Omental fat pad (tissue), 4 donors: ENCODE measurements around the gene TRIM68. TPM values are rescaled to one million over a fixed set of nuclear protein-coding genes. Genes with fewer than 3 reads are reported as not detected.

Experiments used
- ATAC-seq: fragments of 150-250 bp; one replicate; pipeline ENCODE4 v1.9.1; 2016; ENCODE audit warnings: mild to moderate bottlenecking, moderate library complexity; ENCODE audit not compliant: low FRiP score
- DNase-seq: peaks from one replicate; pipeline ENCODE4 v3.0.0-alpha.2; 2019; ENCODE audit warnings: low spot score
- total RNA-seq, 4 donors: library from RNA; depleted of rRNA; stranded (reverse); fragments of >200 nt; gene quantifications; one replicate each; pipeline ENCODE4 v1.1.0, GENCODE V29; 2016
- TF ChIP-seq, protein P1 (sequence below), 3 donors: fragments of 450-650 bp; IDR thresholded peaks; one replicate each; pipeline ENCODE4 v1.5.1; 2016 to 2017; ENCODE audit warnings: antibody characterized with exemption in 3 of 3, mild to moderate bottlenecking in 3 of 3, moderate library complexity in 2 of 3

Gene TRIM68
- total RNA-seq, 4 donors from 2014 or later = 7.0 to 18.0 (median 10.6) TPM

DNA sequence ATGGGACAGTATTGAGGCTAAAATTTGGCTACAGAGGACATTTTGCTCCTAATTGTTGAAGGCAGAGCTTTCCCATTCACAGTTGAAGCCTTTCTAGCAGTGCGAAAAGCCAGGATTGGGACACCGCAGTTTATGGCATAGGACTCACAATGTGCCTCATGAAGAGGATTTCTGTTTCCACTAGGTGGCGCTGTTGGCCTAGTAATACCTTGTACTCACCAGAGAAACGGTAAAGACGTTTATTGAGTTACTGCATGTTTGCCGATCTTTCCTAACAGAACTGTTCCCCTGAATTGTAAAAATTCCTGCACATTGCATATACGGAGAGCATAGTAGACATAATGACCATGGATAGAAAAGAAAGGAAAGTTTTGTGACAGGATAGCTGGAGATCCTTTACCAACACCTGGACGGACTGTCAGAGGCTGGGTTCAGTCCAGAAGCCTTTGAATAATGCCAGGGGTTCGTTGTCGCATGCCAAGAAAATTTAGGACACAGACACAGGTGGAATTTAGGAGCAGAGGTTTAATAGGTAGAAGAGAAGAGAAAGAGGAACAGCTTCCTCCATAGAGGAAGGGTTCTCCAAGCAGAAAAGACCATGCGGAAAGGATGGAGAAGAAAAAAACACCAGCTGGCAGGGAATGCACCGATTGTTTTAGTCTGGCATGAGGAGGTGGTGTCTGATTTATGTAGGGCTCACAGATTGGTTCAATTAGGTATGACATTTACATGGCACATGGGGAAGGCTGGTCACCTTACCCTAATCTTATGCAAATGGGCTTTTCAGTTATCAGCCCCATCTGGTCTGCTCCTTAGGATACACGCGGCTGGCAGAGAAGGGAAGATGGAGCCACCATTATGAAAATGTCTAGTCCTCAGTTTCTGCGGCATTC is 18.4 kb upstream of the TRIM68 start:
- no peak for ATAC-seq
- TF ChIP-seq, protein P1, sequence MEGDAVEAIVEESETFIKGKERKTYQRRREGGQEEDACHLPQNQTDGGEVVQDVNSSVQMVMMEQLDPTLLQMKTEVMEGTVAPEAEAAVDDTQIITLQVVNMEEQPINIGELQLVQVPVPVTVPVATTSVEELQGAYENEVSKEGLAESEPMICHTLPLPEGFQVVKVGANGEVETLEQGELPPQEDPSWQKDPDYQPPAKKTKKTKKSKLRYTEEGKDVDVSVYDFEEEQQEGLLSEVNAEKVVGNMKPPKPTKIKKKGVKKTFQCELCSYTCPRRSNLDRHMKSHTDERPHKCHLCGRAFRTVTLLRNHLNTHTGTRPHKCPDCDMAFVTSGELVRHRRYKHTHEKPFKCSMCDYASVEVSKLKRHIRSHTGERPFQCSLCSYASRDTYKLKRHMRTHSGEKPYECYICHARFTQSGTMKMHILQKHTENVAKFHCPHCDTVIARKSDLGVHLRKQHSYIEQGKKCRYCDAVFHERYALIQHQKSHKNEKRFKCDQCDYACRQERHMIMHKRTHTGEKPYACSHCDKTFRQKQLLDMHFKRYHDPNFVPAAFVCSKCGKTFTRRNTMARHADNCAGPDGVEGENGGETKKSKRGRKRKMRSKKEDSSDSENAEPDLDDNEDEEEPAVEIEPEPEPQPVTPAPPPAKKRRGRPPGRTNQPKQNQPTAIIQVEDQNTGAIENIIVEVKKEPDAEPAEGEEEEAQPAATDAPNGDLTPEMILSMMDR (IDR thresholded peaks at IDR 0.05) = no peak
- peak; percentile 43 for DNase-seq

GRCh38 chr11:4619514-4619913 is 11.5 kb upstream of the TRIM68 start:
- no peak for DNase-seq
- no peak for ATAC-seq
- TF ChIP-seq, protein P1 (IDR thresholded peaks at IDR 0.05) = no peak

DNA sequence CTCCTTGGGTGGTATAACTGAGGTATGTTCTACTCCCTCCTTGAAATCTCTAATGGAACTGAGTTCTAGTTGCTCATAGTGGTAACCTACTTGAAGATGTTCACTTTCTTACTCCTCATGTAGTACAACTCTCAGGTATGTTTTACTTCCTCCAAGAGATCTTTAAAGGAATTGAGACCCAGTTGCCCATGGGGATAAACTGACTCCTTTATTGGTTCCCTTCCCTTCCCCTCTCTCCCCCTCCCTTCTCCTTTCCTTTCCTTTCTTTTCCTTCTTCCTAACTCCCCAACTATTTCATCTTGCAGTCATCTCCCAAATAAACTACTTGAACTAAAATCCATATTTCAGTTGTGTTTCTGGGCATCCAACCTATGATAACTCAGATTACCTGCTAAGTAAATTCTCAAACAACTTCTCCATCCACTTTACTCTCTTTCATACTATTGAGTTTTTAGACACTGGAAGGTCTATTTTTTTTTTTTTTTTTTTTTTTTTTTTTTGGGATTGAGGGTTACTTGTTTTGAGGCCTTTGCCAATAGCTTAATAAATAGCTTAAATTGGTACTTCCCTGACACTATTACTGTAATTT is 7.9 kb upstream of the TRIM68 start:
- ATAC-seq = no peak
- DNase-seq = no peak

GRCh38 chr11:4611986-4612385 is 4.0 kb upstream of the TRIM68 start:
- DNase-seq (no peak), ATAC-seq (no peak)
- TF ChIP-seq, protein P1 (IDR thresholded peaks at IDR 0.05) = no peak

More for the DNA sequence above, 7.9 kb upstream of the TRIM68 start:
- TF ChIP-seq, protein P1 (IDR thresholded peaks at IDR 0.05) = no peak

DNA sequence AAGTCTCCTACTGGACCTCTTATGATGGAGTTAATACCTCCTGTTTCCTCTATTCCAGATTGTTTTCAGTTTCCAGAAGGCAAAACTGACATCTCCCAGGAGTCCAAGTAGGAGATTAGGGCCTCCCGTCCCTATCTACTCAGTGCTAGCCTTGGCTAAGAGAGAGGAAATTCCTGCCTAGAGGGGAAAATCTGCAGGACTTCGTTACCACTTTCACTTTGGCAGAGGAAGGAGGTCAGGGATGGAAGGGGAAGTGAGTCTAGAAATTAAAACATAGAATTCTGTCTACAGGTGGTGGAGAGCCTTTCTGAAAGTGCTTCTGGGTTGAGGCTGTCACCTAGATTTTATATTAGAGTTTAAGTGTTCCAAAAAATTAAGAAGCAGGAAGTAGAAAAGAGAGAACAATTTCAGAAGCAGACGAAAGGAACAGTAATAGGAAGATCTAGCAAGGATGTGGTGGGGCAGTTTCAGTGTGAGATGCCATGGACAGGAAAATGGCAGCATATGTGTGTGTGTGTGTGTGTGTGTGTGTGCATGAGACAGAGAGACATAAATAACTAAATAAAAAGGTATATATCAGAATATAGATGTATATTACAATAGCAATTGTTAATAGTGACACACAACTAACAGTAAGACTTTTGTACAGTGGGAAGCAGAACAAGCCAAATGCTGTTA is 2.4 kb upstream of the TRIM68 start:
- TF ChIP-seq, protein P1 (IDR thresholded peaks at IDR 0.05) = no peak
- ATAC-seq (no peak), DNase-seq (no peak)

DNA sequence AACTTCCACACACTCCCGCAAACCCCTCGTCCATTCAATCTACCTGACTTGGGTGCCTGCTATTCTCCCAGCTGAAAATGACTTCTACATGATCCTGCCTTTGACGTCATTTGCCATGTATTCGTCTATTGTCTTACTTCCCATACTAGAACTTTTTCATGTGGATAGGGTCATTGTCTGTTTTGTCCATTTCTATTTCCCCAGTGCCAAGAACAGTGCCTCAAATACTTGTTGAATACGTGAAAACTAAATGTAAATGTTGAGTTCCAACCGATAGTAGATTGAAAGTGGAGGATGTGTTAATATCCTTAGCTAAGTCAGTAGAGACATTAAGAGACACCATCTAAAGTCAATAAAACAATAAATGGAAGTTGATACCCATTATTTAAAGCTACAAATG is 935 bp downstream of the TRIM68 start:
- TF ChIP-seq, protein P1 (IDR thresholded peaks at IDR 0.05) = no peak
- DNase-seq (no peak), ATAC-seq (no peak)
